ENCODE results near the gene CDH4.

GRCh38 chr20:61533231-61533631 lies 281.2 kb downstream of the CDH4 start:
- TF ChIP-seq, protein P1, sequence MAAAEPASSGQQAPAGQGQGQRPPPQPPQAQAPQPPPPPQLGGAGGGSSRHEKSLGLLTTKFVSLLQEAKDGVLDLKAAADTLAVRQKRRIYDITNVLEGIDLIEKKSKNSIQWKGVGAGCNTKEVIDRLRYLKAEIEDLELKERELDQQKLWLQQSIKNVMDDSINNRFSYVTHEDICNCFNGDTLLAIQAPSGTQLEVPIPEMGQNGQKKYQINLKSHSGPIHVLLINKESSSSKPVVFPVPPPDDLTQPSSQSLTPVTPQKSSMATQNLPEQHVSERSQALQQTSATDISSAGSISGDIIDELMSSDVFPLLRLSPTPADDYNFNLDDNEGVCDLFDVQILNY (CRISPR knock-in tag; IDR thresholded peaks at IDR 0.05), result no peak
- TF ChIP-seq TP53 (CRISPR knock-in tag; IDR thresholded peaks at IDR 0.05) (no peak), ATF2 (CRISPR knock-in tag; IDR thresholded peaks at IDR 0.05; ENCODE audit: borderline replicate concordance, low read depth) (no peak), TEAD1 (CRISPR knock-in tag; IDR thresholded peaks at IDR 0.05) (no peak), FOXK1 (CRISPR knock-in tag; IDR thresholded peaks at IDR 0.05) (no peak), CBFB (CRISPR knock-in tag; IDR thresholded peaks at IDR 0.05; ENCODE audit: low read depth) (no peak), IRF2 (CRISPR knock-in tag; IDR thresholded peaks at IDR 0.05; ENCODE audit: borderline replicate concordance, low read depth) (no peak), RORB (CRISPR knock-in tag; IDR thresholded peaks at IDR 0.05) (no peak), IRF1 (CRISPR knock-in tag; IDR thresholded peaks at IDR 0.05) (no peak)
- TF ChIP-seq, protein P2, sequence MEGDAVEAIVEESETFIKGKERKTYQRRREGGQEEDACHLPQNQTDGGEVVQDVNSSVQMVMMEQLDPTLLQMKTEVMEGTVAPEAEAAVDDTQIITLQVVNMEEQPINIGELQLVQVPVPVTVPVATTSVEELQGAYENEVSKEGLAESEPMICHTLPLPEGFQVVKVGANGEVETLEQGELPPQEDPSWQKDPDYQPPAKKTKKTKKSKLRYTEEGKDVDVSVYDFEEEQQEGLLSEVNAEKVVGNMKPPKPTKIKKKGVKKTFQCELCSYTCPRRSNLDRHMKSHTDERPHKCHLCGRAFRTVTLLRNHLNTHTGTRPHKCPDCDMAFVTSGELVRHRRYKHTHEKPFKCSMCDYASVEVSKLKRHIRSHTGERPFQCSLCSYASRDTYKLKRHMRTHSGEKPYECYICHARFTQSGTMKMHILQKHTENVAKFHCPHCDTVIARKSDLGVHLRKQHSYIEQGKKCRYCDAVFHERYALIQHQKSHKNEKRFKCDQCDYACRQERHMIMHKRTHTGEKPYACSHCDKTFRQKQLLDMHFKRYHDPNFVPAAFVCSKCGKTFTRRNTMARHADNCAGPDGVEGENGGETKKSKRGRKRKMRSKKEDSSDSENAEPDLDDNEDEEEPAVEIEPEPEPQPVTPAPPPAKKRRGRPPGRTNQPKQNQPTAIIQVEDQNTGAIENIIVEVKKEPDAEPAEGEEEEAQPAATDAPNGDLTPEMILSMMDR (IDR thresholded peaks at IDR 0.05), result no peak
- TF ChIP-seq, protein P3, sequence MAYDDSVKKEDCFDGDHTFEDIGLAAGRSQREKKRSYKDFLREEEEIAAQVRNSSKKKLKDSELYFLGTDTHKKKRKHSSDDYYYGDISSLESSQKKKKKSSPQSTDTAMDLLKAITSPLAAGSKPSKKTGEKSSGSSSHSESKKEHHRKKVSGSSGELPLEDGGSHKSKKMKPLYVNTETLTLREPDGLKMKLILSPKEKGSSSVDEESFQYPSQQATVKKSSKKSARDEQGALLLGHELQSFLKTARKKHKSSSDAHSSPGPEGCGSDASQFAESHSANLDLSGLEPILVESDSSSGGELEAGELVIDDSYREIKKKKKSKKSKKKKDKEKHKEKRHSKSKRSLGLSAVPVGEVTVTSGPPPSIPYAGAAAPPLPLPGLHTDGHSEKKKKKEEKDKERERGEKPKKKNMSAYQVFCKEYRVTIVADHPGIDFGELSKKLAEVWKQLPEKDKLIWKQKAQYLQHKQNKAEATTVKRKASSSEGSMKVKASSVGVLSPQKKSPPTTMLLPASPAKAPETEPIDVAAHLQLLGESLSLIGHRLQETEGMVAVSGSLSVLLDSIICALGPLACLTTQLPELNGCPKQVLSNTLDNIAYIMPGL (CRISPR knock-in tag; IDR thresholded peaks at IDR 0.05), result no peak
